ENCODE results near the gene BMPER. TPM values are rescaled to one million over a fixed set of nuclear protein-coding genes. Genes with fewer than 3 reads are reported as not detected.

Gene BMPER
- total and polyA plus RNA-seq, 2 experiments from 2014 or later = 4.5 to 6.3 TPM

DNA sequence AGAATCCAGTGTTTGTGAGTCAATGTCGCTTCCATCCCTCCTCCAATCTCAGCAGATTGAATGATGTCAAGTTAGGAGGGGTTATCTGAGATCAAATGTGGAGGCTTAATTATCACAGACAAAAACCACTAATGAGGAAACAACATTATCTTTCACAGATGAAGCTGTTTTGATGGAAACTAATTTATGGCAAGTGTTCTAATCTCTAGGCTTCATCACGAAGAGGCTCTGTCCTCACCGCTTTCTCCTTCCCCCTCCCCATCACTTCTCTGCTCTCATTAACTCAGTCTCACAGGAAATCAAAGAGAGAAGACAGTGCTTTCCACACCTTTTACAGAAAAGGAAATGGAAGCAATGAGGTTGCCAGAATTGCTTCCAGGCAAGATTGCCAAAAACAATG is 283.7 kb downstream of the BMPER start:
- 89% methylated on average over 3 of the region's 3 CpGs for WGBS (ENCODE audit: low lambda C conversion rate, missing lambda C conversion rate)

DNA sequence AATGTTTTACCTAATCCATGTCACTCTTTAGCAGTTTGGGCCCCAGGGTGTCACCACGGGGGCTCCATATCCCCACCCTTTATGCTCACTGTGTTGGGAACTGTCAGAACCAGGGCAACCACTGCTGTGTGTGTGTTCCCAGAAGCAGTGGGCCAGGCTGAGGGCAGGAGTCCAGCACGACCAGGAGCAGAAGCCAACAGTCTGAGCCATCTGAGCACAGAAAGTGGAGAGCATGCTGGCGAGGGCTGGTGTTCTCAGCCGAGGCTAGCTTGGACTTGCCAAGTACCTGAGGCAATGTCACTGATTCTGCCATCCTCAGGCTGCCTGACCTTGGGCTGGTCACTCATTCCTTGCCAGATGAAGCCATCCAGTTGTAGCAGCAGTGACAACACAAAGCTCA is 285.0 kb downstream of the BMPER start:
- Histone ChIP-seq H4K20me1 (ENCODE audit: insufficient read depth, poor library complexity, severe bottlenecking) (no peaks in the 10 kb centered on the region), H3K9me3 (ENCODE audit: low read depth) (no peaks in the 10 kb centered on the region), H3K27me3 (no peaks in the 10 kb centered on the region), H3K4me1 (ENCODE audit: insufficient read depth) (no peaks in the 10 kb centered on the region), H3K36me3 (replicated peaks; ENCODE audit: insufficient read depth, low read depth) (no peaks in the 10 kb centered on the region), H3K9me2 (replicated peaks; ENCODE audit: insufficient read depth) (no peaks in the 10 kb centered on the region), H3K27ac (no peak overlapping the region), H3K4me3 (no peak overlapping the region), H3K4me2 (no peak overlapping the region), H2AFZ (no peak overlapping the region), H3K79me2 (no peaks in the 10 kb centered on the region)
- WGBS (ENCODE audit: low lambda C conversion rate, missing lambda C conversion rate) = 73% methylated on average over 4 of the region's 4 CpGs
- TF ChIP-seq EZH2 (IDR thresholded peaks at IDR 0.05; ENCODE audit: borderline replicate concordance) = no peak
- TF ChIP-seq, protein P1, sequence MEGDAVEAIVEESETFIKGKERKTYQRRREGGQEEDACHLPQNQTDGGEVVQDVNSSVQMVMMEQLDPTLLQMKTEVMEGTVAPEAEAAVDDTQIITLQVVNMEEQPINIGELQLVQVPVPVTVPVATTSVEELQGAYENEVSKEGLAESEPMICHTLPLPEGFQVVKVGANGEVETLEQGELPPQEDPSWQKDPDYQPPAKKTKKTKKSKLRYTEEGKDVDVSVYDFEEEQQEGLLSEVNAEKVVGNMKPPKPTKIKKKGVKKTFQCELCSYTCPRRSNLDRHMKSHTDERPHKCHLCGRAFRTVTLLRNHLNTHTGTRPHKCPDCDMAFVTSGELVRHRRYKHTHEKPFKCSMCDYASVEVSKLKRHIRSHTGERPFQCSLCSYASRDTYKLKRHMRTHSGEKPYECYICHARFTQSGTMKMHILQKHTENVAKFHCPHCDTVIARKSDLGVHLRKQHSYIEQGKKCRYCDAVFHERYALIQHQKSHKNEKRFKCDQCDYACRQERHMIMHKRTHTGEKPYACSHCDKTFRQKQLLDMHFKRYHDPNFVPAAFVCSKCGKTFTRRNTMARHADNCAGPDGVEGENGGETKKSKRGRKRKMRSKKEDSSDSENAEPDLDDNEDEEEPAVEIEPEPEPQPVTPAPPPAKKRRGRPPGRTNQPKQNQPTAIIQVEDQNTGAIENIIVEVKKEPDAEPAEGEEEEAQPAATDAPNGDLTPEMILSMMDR (IDR thresholded peaks at IDR 0.05; ENCODE audit: poor library complexity) = no peak
- no peak for TF ChIP-seq EZH2phosphoT487 (IDR thresholded peaks at IDR 0.05; ENCODE audit: low read depth, severe bottlenecking, unreplicated experiment)
- DNase-seq (ENCODE audit: low spot score) = no peak

More for the DNA sequence above, 283.7 kb downstream of the BMPER start:
- Histone ChIP-seq H3K9me2 (replicated peaks; ENCODE audit: insufficient read depth) (no peaks in the 10 kb centered on the region), H3K27me3 (no peaks in the 10 kb centered on the region), H3K79me2 (no peaks in the 10 kb centered on the region), H3K4me3 (no peak overlapping the region), H4K20me1 (ENCODE audit: insufficient read depth, poor library complexity, severe bottlenecking) (no peaks in the 10 kb centered on the region), H3K9me3 (ENCODE audit: low read depth) (no peaks in the 10 kb centered on the region), H3K4me1 (ENCODE audit: insufficient read depth) (no peaks in the 10 kb centered on the region), H2AFZ (no peak overlapping the region), H3K36me3 (replicated peaks; ENCODE audit: insufficient read depth, low read depth) (no peaks in the 10 kb centered on the region), H3K27ac (no peak overlapping the region), H3K4me2 (no peak overlapping the region)
- TF ChIP-seq EZH2phosphoT487 (IDR thresholded peaks at IDR 0.05; ENCODE audit: low read depth, severe bottlenecking, unreplicated experiment) = no peak
- TF ChIP-seq, protein P1 (IDR thresholded peaks at IDR 0.05; ENCODE audit: poor library complexity) = no peak
- no peak for TF ChIP-seq EZH2 (IDR thresholded peaks at IDR 0.05; ENCODE audit: borderline replicate concordance)
- no peak for DNase-seq (ENCODE audit: low spot score)

DNA sequence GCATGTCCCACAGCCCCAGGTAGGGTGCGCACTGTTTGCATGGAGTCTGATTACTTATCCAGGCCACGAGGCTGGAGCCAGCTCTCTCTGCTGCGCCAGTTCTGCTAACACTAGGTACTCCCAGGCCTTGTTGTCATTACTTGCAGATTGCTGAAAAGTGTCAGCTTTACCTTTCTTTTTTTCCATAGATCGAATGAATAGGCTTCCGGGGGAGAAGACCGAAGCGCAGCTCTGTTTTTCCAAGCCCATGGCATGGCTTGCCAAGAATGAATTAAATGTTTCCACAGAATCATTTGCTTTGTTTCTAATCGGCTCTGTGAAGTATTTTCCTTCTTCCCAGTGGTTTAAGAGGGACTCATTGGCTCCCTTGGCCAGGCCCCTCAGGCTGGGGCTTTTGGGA is 285.8 kb downstream of the BMPER start:
- H3K27me3 ChIP-seq = no peaks in the 10 kb centered on the region
- H3K4me1 ChIP-seq (ENCODE audit: insufficient read depth) = no peaks in the 10 kb centered on the region
- no peaks in the 10 kb centered on the region for H3K36me3 ChIP-seq (replicated peaks; ENCODE audit: insufficient read depth, low read depth)
- H3K27ac ChIP-seq = no peak overlapping the region
- H4K20me1 ChIP-seq (ENCODE audit: insufficient read depth, poor library complexity, severe bottlenecking) = no peaks in the 10 kb centered on the region
- H3K9me2 ChIP-seq (replicated peaks; ENCODE audit: insufficient read depth) = no peaks in the 10 kb centered on the region
- TF ChIP-seq, protein P1 (IDR thresholded peaks at IDR 0.05; ENCODE audit: poor library complexity) = no peak
- TF ChIP-seq EZH2 (IDR thresholded peaks at IDR 0.05; ENCODE audit: borderline replicate concordance) = no peak
- no peak for TF ChIP-seq EZH2phosphoT487 (IDR thresholded peaks at IDR 0.05; ENCODE audit: low read depth, severe bottlenecking, unreplicated experiment)
- no peaks in the 10 kb centered on the region for H3K79me2 ChIP-seq
- H3K4me2 ChIP-seq = no peak overlapping the region
- no peaks in the 10 kb centered on the region for H3K9me3 ChIP-seq (ENCODE audit: low read depth)
- H2AFZ ChIP-seq = no peak overlapping the region
- 91% methylated on average over 8 of the region's 8 CpGs for WGBS (ENCODE audit: low lambda C conversion rate, missing lambda C conversion rate)
- DNase-seq (ENCODE audit: low spot score) = no peak
- H3K4me3 ChIP-seq = no peak overlapping the region
